Thyroid gland (tissue), 4 donors: ENCODE measurements around the gene SEMA5A.

ENCODE experiments used
- POLR2A ChIP-seq, 2 donors: fragments of 450-650 bp; IDR thresholded peaks; one replicate each; pipeline ENCODE4 v1.6.1; 2017; ENCODE audit warnings: antibody characterized with exemption in 2 of 2, mild to moderate bottlenecking in 2 of 2, moderate library complexity in 1 of 2
- TF ChIP-seq, protein P1 (sequence below), 6 experiments: fragments of 200-600 bp in 3 of 6; fragments of 450-650 bp in 3 of 6; sonication (generic) in 3 of 6; IDR thresholded peaks; one replicate each; pipeline ENCODE4 v1.5.1; 2016 to 2019; ENCODE audit warnings: antibody characterized with exemption in 6 of 6, mild to moderate bottlenecking in 2 of 6, inconsistent platforms in 1 of 6, moderate library complexity in 1 of 6

DNA sequence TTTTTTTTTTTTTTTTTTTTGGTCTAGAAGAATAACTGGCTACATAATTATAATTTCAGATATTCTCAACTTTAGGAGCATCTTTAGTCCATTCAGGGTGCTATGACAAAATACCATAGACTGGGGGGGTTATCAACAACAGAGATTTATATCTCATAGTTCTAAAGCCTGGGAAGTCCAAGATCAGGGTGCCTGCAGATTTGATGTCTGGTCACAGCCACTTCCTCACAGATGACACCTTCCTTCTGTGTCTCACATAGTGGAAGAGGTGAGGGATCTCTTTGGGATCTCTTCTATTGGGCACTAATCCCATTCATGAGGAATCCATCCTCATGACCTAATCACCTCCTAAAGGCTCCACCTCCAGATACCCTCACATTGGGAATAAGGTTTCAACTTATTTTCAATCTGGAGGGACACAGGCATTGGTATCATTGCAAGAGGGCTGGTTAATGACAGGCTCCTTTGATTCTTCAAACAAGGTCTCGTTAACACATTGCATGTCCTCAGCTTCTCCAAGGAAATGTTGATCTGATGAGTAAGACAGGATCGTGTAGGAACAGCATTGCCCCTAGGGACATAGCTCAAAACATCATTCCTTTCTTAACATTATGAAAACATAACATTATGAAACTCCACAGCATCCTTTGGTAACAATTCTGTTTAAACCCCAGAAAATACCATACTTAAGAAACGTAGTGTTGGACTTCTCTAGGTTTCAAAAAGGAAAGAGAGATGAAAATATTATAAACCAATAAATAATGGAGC lies 372.4 kb downstream of the SEMA5A start:
- TF ChIP-seq, protein P1, sequence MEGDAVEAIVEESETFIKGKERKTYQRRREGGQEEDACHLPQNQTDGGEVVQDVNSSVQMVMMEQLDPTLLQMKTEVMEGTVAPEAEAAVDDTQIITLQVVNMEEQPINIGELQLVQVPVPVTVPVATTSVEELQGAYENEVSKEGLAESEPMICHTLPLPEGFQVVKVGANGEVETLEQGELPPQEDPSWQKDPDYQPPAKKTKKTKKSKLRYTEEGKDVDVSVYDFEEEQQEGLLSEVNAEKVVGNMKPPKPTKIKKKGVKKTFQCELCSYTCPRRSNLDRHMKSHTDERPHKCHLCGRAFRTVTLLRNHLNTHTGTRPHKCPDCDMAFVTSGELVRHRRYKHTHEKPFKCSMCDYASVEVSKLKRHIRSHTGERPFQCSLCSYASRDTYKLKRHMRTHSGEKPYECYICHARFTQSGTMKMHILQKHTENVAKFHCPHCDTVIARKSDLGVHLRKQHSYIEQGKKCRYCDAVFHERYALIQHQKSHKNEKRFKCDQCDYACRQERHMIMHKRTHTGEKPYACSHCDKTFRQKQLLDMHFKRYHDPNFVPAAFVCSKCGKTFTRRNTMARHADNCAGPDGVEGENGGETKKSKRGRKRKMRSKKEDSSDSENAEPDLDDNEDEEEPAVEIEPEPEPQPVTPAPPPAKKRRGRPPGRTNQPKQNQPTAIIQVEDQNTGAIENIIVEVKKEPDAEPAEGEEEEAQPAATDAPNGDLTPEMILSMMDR (IDR thresholded peaks at IDR 0.05): no peak
- TF ChIP-seq POLR2A (IDR thresholded peaks at IDR 0.05): no peak
